AG10803 (cell line): Measurements from ENCODE around the gene STAT1.

Experiments used
- DNase-seq: peaks from one replicate; pipeline ENCODE4 v3.0.0; 2010; ENCODE audit warnings: low read depth
- H3K4me3 ChIP-seq: 2 replicates; pipeline ENCODE4 v1.5.1; 2011; ENCODE audit warnings: mild to moderate bottlenecking, low read length, control low read depth
- CTCF ChIP-seq: conservative IDR thresholded peaks from 2 replicates; pipeline ENCODE4 v1.5.1; 2011; ENCODE audit warnings: mild to moderate bottlenecking, low read length, control low read depth, inconsistent platforms

STAT1 gene

GRCh38 chr2:190978389-190979053 lies 35.5 kb downstream of the STAT1 start:
- TF ChIP-seq CTCF = no peak
- peak; percentile 46 for DNase-seq
- no peak overlapping the region for H3K4me3 ChIP-seq

GRCh38 chr2:190977505-190977904 lies 36.5 kb downstream of the STAT1 start:
- TF ChIP-seq CTCF = no peak
- no peak overlapping the region for H3K4me3 ChIP-seq
- no peak for DNase-seq

- TF ChIP-seq CTCF = no peak
- no peak for DNase-seq
- H3K4me3 ChIP-seq = no peak overlapping the region
Observed at GRCh38 chr2:190976521-190976920, 37.5 kb downstream of the STAT1 start.

GRCh38 chr2:190974629-190975361 lies 39.2 kb downstream of the STAT1 start:
- no peak for TF ChIP-seq CTCF
- H3K4me3 ChIP-seq = no peak overlapping the region
- no peak for DNase-seq

GRCh38 chr2:190973726-190974628 lies 40.0 kb downstream of the STAT1 start:
- no peak for DNase-seq
- H3K4me3 ChIP-seq = no peak overlapping the region
- no peak for TF ChIP-seq CTCF

- TF ChIP-seq CTCF = no peak
- no peak for DNase-seq
- no peak overlapping the region for H3K4me3 ChIP-seq
Observed at GRCh38 chr2:190973262-190973661, 40.7 kb downstream of the STAT1 start.
